Memory B cell (primary cell): ENCODE results near the gene ASCL2.

Source experiments
- ATAC-seq: fragments of 150-1000 bp; cut with Tn5 transposase; 2 replicates; pipeline ENCODE4 v1.10.0; 2021; ENCODE audit warnings: low read depth, mild to moderate bottlenecking, moderate library complexity
- DNase-seq, 2 donors: peaks; one replicate each; pipeline ENCODE4 v3.0.0; 2022; ENCODE audit warnings: low spot score in 2 of 2
- H3K27ac Mint-ChIP-seq: one replicate; pipeline ENCODE4 v1.8.0; 2022; ENCODE audit warnings: mild to moderate bottlenecking, moderate library complexity, mixed read lengths
- H3K27me3 Mint-ChIP-seq: one replicate; pipeline ENCODE4 v1.8.0; 2022; ENCODE audit warnings: mixed read lengths
- H3K36me3 Mint-ChIP-seq: one replicate; pipeline ENCODE4 v1.8.0; 2022; ENCODE audit warnings: mild to moderate bottlenecking, mixed read lengths
- H3K4me1 Mint-ChIP-seq: one replicate; pipeline ENCODE4 v1.8.0; 2022; ENCODE audit warnings: mixed read lengths
- H3K4me3 Mint-ChIP-seq: one replicate; pipeline ENCODE4 v1.8.0; 2022; ENCODE audit warnings: mild to moderate bottlenecking, moderate library complexity, mixed read lengths
- H3K9me3 Mint-ChIP-seq: one replicate; pipeline ENCODE4 v1.8.0; 2022; ENCODE audit warnings: mixed read lengths

ASCL2 gene

GRCh38 chr11:2258501-2259465, 11.6 kb downstream of the ASCL2 start:
- Mint-ChIP-seq H3K4me3 (no peak overlapping the region), H3K27me3 (peaks cover 2% of the 10 kb centered on the region), H3K9me3 (peaks cover 2% of the 10 kb centered on the region), H3K4me1 (peaks cover 3% of the 10 kb centered on the region), H3K27ac (no peak overlapping the region), H3K36me3 (no peaks in the 10 kb centered on the region)
- ATAC-seq (no peak), DNase-seq (no peak)

GRCh38 chr11:2256951-2257700, 13.3 kb downstream of the ASCL2 start:
- H3K27me3 Mint-ChIP-seq: peaks cover 2% of the 10 kb centered on the region
- H3K27ac Mint-ChIP-seq: no peak overlapping the region
- H3K4me1 Mint-ChIP-seq: peaks cover 3% of the 10 kb centered on the region
- no peak overlapping the region for H3K4me3 Mint-ChIP-seq
- no peak for DNase-seq
- no peaks in the 10 kb centered on the region for H3K36me3 Mint-ChIP-seq
- peaks cover 3% of the 10 kb centered on the region for H3K9me3 Mint-ChIP-seq
- ATAC-seq: no peak

DNA sequence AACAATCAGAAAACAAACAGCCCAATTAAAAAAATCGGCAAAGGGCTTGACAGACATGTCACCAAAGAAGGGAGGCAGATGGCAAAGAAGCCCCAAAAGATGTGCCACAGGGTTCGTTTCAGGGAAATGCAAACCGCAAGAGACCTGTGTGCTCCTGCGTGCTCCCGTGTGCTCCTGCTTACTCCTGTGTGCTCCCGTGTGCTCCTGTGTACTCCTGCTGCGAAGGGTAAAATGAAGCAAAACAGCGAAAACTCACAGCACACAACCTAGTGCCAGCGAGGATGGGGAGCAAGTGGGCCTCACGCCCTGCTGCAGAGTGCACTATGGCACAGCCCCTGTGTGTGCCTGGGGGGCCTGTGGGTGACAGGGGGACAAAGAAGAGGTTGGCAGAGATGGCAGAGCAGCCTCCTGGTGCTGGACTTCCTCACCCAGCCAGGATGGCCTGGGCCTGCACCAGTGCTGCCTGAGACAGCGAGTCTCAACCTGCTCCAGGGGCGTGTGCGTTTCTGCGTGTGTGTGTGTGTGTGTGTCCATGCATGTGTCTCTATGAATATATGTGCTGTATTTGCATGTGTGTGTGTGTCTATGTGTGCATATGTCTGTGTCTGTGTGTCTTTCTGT, 14.0 kb downstream of the ASCL2 start:
- DNase-seq: no peak
- Mint-ChIP-seq H3K27me3 (peaks cover 2% of the 10 kb centered on the region), H3K27ac (no peak overlapping the region), H3K4me1 (peaks cover 3% of the 10 kb centered on the region), H3K36me3 (no peaks in the 10 kb centered on the region), H3K4me3 (no peak overlapping the region), H3K9me3 (peaks cover 3% of the 10 kb centered on the region)
- no peak for ATAC-seq

GRCh38 chr11:2252018-2252417, 18.4 kb downstream of the ASCL2 start:
- no peak overlapping the region for H3K27ac Mint-ChIP-seq
- DNase-seq (no peak), ATAC-seq (no peak)
- H3K9me3 Mint-ChIP-seq: peaks cover 3% of the 10 kb centered on the region
- peaks cover 3% of the 10 kb centered on the region for H3K4me1 Mint-ChIP-seq
- H3K27me3 Mint-ChIP-seq: peaks cover 4% of the 10 kb centered on the region
- H3K4me3 Mint-ChIP-seq: no peak overlapping the region
- no peaks in the 10 kb centered on the region for H3K36me3 Mint-ChIP-seq

GRCh38 chr11:2251138-2251537, 19.2 kb downstream of the ASCL2 start:
- no peaks in the 10 kb centered on the region for H3K4me1 Mint-ChIP-seq
- no peak for DNase-seq
- H3K27ac Mint-ChIP-seq: no peak overlapping the region
- no peak overlapping the region for H3K4me3 Mint-ChIP-seq
- H3K36me3 Mint-ChIP-seq: no peaks in the 10 kb centered on the region
- peaks cover 3% of the 10 kb centered on the region for H3K9me3 Mint-ChIP-seq
- ATAC-seq: no peak
- peaks cover 4% of the 10 kb centered on the region for H3K27me3 Mint-ChIP-seq

- peaks cover 3% of the 10 kb centered on the region for H3K9me3 Mint-ChIP-seq
- no peak for ATAC-seq
- peaks cover 4% of the 10 kb centered on the region for H3K27me3 Mint-ChIP-seq
- no peaks in the 10 kb centered on the region for H3K4me1 Mint-ChIP-seq
- H3K27ac Mint-ChIP-seq: no peak overlapping the region
- DNase-seq: no peak
- no peaks in the 10 kb centered on the region for H3K36me3 Mint-ChIP-seq
- no peak overlapping the region for H3K4me3 Mint-ChIP-seq
These were observed 19.9 kb downstream of the ASCL2 start for GRCh38 chr11:2250485-2250884.

- H3K9me3 Mint-ChIP-seq: peaks cover 3% of the 10 kb centered on the region
- H3K4me3 Mint-ChIP-seq: no peak overlapping the region
- DNase-seq (no peak), ATAC-seq (no peak)
- H3K27me3 Mint-ChIP-seq: peaks cover 4% of the 10 kb centered on the region
- no peaks in the 10 kb centered on the region for H3K4me1 Mint-ChIP-seq
- no peaks in the 10 kb centered on the region for H3K36me3 Mint-ChIP-seq
- no peak overlapping the region for H3K27ac Mint-ChIP-seq
These were observed 20.3 kb downstream of the ASCL2 start for GRCh38 chr11:2250041-2250440.

DNA sequence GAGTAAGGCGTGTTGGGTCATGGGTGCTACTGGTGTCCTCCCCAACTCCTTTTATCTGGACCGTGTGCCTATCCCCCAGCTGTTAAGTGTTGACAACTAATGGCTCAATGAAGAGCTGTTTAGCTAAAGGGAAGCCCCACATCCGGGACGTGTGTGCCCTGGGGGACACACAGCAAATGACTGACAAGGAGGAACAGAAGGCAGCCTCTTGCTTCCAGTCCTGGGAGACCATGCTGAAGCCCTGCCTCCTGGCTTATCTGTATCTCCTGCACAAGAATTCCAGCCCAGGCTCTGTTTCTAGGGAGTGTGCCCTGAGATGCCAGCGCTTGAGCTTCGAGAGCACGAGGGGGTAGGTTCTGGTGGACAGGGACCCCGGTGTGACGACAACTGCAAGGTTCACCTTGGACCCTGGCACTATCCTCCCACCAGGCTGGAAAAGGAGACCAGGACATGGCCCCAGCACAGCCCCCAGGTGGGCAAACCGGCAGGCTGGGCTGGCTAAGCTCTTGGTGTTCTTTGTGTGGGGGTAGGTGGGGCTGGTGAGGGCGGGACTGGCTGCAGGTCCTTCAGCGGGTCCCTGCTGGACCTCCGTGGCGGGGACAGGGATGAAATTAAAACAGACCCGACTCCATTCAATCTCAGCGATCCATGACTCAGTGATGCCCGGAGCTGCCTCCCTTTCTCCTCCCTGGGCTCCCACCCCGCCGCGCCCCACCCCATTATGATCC, 21.0 kb downstream of the ASCL2 start:
- DNase-seq (no peak), ATAC-seq (no peak)
- Mint-ChIP-seq H3K27me3 (peaks cover 4% of the 10 kb centered on the region), H3K4me1 (no peaks in the 10 kb centered on the region), H3K9me3 (peaks cover 1% of the 10 kb centered on the region), H3K36me3 (no peaks in the 10 kb centered on the region), H3K27ac (no peak overlapping the region), H3K4me3 (no peak overlapping the region)

DNA sequence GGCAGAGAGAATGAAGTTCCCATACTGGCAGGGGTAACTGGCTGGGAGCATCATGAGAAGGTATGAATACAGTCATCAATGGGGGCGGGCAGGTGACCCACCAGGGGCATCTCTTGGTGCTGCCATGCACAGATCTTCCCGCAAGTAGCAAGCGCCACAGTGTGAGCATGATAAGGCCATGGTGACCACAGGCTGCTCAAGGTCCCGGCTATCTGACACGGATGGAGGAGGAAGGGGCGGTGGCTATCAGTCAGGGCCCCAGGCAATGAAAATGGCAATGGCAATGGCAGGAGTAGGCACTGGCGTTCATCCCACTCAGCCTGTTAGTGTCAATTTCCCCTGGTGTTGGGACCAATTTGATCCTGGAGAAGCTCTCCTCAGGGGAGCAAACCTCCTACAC, 21.6 kb downstream of the ASCL2 start:
- no peak for ATAC-seq
- Mint-ChIP-seq H3K4me3 (no peak overlapping the region), H3K9me3 (peaks cover 1% of the 10 kb centered on the region), H3K36me3 (no peaks in the 10 kb centered on the region), H3K27ac (no peak overlapping the region), H3K4me1 (no peaks in the 10 kb centered on the region), H3K27me3 (peaks cover 4% of the 10 kb centered on the region)
- DNase-seq: no peak

GRCh38 chr11:2248242-2248641, 22.1 kb downstream of the ASCL2 start:
- Mint-ChIP-seq H3K27ac (no peak overlapping the region), H3K27me3 (peaks cover 5% of the 10 kb centered on the region), H3K4me3 (no peak overlapping the region), H3K36me3 (no peaks in the 10 kb centered on the region), H3K9me3 (no peaks in the 10 kb centered on the region), H3K4me1 (no peaks in the 10 kb centered on the region)
- no peak for DNase-seq
- ATAC-seq: no peak

DNA sequence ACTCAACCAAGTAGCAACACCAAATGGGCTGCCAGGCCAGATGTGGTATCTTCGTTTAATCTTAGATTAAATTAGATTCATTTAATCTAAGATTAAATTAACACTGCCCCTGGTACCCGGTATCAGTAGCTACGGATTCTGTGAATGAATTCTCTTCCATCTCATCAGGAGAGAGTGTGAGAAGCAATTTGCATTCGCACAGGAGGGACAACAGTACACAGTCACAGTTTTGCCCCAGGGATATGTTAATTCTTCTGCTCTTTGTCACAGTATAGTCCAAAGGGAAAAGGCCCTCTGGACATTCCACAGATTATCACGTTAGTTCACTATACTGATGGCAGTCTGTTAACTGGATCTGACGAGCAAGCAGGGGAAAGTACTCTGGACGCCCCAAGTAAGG, 22.9 kb downstream of the ASCL2 start:
- Mint-ChIP-seq H3K4me3 (no peak overlapping the region), H3K27me3 (peaks cover 6% of the 10 kb centered on the region), H3K27ac (no peak overlapping the region), H3K9me3 (peaks cover 4% of the 10 kb centered on the region), H3K36me3 (no peaks in the 10 kb centered on the region), H3K4me1 (no peaks in the 10 kb centered on the region)
- DNase-seq (no peak), ATAC-seq (no peak)

- no peak for ATAC-seq
- no peak overlapping the region for H3K27ac Mint-ChIP-seq
- no peak for DNase-seq
- peaks cover 8% of the 10 kb centered on the region for H3K9me3 Mint-ChIP-seq
- H3K36me3 Mint-ChIP-seq: peaks cover 3% of the 10 kb centered on the region
- H3K4me1 Mint-ChIP-seq: no peaks in the 10 kb centered on the region
- H3K4me3 Mint-ChIP-seq: no peak overlapping the region
- H3K27me3 Mint-ChIP-seq: peaks cover 5% of the 10 kb centered on the region
These were observed 29.6 kb downstream of the ASCL2 start for GRCh38 chr11:2240834-2241233.

DNA sequence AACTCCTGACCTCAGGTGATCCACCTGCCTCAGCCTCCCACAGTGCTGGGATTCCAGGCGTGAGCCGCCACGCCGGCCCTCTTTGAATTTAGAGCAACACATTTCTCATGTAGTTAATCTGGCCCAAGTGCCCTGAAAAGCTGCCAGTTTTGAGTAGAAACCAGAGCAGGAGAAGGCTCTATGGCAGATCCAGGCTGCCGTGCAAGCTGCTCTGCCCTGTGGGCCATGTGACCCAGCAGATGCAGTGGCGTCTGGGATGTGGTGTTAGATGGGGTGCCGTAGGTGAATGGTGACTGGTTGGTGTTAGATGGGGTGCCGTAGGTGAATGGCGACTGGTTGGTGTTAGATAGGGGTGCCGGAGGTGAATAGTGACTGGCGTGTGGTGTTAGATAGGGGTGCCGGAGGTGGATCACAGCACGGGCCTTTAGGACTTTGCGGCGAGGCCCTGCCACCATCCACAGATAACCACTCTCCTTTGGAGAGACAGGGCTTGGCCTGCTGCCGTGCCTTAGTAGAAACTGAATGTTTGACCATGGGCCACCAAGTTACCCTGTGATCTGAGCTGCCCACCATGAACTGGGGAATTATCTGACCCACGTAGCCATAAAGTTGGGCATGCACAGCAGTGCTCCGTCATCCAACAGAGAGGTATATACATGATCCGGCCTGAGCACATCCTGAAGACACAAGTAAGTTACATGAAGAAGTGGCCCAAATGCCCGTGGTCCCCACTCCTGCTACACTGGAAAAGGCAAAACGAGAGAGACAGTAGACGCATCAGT, 32.7 kb downstream of the ASCL2 start:
- no peak for ATAC-seq
- H3K4me1 Mint-ChIP-seq: no peaks in the 10 kb centered on the region
- DNase-seq: no peak
- peaks cover 6% of the 10 kb centered on the region for H3K9me3 Mint-ChIP-seq
- peaks cover 6% of the 10 kb centered on the region for H3K27me3 Mint-ChIP-seq
- H3K27ac Mint-ChIP-seq: no peak overlapping the region
- H3K36me3 Mint-ChIP-seq: peaks cover 3% of the 10 kb centered on the region
- no peak overlapping the region for H3K4me3 Mint-ChIP-seq
